Measurements from ENCODE around the gene TEAD2. TPM values are rescaled to one million over a fixed set of nuclear protein-coding genes. Genes with fewer than 3 reads are reported as not detected.
A peak's percentile ranks its signal among the peaks of the same experiment; 100 is the strongest.
"Not testable (repeated sequence)": the region's sequence is repeated elsewhere in the genome, so short reads cannot be mapped to it uniquely, and the experiment has no call there.

Gene TEAD2
- total RNA-seq, 2 experiments from 2014 or later: not detected

DNA sequence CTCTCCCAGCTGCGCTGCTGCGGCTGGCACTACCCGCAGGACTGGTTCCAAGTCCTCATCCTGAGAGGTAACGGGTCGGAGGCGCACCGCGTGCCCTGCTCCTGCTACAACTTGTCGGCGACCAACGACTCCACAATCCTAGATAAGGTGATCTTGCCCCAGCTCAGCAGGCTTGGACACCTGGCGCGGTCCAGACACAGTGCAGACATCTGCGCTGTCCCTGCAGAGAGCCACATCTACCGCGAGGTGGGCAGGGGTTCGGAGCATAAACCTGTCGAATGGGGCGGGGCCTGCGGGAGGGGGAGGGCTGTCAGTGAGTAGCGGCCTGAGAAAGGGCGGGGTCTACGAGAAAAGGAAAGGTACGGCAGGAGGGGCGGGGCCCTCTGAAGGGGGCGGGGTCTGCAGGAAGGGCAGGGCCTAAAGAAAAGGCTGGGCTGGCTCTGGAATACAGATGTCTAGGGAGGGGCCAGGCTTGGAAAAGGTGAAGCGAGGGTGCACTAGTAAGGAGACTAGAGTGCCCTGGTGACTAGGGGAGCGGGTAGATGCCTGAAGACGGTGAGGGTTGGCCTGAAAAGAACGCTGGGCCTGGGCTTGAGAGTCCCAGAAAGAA is 23.4 kb downstream of the TEAD2 start:
- no peak overlapping the region for H3K4me3 Mint-ChIP-seq
- CTCF ChIA-PET: no interaction called here

DNA sequence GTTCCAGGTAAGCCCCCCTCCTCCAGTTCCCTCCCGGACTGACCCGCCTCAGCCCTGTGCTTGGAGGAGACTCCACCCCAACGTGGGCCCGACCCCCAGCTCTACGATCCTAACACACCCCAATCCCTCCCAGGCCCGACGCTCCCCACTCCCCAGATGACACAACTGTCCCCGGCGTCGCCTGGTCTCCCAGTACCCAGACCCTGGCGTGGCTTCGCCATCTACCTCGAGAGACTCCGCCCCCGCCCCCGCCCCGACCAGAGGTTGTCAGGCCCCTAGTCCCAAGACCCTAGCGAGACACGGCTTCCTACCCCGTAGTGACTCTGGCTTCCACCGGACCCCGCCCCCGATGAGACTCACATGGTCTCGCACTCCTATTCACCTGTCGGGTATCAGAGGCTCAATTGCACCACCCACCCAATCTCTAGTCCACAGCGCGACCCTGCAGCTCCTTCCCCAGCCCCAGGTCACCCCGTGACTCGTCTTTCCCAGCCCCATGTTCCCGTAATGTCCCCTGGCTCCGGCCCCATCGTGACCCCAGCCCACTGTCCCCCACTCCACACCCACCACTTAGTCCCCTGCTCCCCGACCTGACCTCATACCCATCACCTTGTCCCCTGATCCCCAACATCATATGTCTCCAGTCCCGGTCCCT is 24.1 kb downstream of the TEAD2 start:
- Mint-ChIP-seq H3K27ac (no peak overlapping the region), H3K9me3 (ENCODE audit: low read depth) (no peaks in the 10 kb centered on the region), H3K27me3 (no peaks in the 10 kb centered on the region), H3K36me3 (peaks cover 29% of the 10 kb centered on the region), H3K4me1 (peaks cover 58% of the 10 kb centered on the region), H3K4me3 (no peak overlapping the region)
- CTCF ChIA-PET: interaction anchor here (1.8 kb wide), 1 partner anchor 10 kb away, joined by 7 read pairs; no protein-coding TSS in a partner anchor
- ATAC-seq: no peak
- DNase-seq: no peak

More for the DNA sequence above, 23.4 kb downstream of the TEAD2 start:
- no peaks in the 10 kb centered on the region for H3K9me3 Mint-ChIP-seq (ENCODE audit: low read depth)
- ATAC-seq: no peak
- no peak overlapping the region for H3K27ac Mint-ChIP-seq
- no peak for DNase-seq
- no peaks in the 10 kb centered on the region for H3K27me3 Mint-ChIP-seq
- H3K4me1 Mint-ChIP-seq: peaks cover 52% of the 10 kb centered on the region
- peaks cover 29% of the 10 kb centered on the region for H3K36me3 Mint-ChIP-seq

DNA sequence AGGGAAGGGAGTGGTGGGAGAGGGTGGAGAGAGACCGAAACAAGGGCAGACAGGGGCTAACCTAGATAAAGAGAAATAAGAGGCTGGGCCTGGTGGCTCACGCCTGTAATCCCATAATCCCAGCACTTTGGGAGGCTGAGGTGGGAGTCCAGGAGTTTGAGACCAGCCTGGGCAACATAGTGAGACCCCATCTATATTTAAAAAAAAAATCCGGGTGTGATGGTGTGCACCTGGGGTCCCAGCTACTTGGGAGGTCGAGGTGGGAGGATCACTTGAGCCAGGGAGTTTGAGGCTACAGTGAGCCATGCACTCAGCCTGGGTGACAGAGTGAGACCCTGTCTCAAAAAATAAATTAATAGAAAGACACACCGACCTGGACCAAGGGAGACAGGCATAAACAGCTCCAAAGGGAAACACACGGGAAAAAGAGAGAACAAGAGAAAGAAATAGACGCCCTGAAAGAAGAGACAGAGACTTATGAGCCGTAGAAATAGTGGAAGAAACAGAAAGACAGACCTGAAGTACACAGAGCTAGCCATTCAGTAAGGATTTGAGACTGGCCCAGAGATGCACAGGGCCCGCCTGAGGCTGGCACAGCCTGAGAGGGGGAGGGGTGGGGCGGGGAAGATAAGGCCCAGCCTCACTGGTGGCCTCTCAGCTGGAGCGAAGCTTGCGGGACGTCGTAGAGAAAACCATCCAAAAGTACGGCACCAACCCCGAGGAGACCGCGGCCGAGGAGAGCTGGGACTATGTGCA is 24.8 kb downstream of the TEAD2 start:
- DNase-seq: no peak
- CTCF ChIA-PET: interaction anchor here (1.8 kb wide), 1 partner anchor 10 kb away, joined by 7 read pairs; no protein-coding TSS in a partner anchor
- Mint-ChIP-seq H3K4me3 (no peak overlapping the region), H3K4me1 (peaks cover 62% of the 10 kb centered on the region), H3K27me3 (no peaks in the 10 kb centered on the region), H3K9me3 (ENCODE audit: low read depth) (no peaks in the 10 kb centered on the region), H3K36me3 (peaks cover 29% of the 10 kb centered on the region), H3K27ac (peak overlapping the region; percentile 73)
- ATAC-seq: no peak

DNA sequence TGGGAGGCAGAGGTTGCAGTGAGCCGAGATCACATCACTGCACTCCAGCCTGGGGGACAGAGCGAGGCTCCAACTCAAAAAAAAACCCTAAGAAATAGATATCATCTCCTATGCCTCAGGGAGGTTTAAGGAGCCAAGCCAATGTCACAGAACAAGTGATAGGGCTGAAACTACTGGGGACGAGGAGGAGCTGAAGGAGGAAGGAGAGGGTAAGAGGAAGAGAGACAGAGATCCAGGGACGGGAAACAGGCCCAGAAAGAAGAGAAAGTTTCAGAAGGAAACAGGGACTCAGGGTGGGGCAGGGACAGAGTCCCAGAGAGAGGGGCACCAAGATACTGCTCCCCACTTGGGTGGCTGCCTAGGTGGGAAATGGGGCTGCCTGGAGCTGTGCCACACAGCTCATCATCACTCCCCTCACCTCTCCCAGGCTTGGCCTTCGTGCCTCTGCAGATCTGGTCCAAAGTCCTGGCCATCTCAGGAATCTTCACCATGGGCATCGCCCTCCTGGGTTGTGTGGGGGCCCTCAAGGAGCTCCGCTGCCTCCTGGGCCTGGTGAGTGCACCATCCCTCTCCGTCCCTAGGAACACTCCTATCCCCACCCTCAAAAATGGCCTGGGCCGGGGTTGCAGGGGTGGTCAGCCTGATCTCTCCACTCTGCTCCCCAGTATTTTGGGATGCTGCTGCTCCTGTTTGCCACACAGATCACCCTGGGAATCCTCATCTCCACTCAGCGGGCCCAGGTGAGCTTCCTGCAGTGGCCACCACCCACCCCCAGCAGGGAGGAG is 25.5 kb downstream of the TEAD2 start:
- CTCF ChIA-PET: interaction anchor here (0.6 to 2.1 kb wide), 5 partner anchors 9 to 239 kb away, joined by 3 to 8 read pairs (median 4); no protein-coding TSS in a partner anchor
- H3K36me3 Mint-ChIP-seq: peaks cover 29% of the 10 kb centered on the region
- no peaks in the 10 kb centered on the region for H3K9me3 Mint-ChIP-seq (ENCODE audit: low read depth)
- DNase-seq: no peak
- H3K27me3 Mint-ChIP-seq: no peaks in the 10 kb centered on the region
- peak overlapping the region; percentile 73 for H3K27ac Mint-ChIP-seq
- ATAC-seq: no peak
- H3K4me3 Mint-ChIP-seq: peak overlapping the region; percentile 98
- peaks cover 68% of the 10 kb centered on the region for H3K4me1 Mint-ChIP-seq

DNA sequence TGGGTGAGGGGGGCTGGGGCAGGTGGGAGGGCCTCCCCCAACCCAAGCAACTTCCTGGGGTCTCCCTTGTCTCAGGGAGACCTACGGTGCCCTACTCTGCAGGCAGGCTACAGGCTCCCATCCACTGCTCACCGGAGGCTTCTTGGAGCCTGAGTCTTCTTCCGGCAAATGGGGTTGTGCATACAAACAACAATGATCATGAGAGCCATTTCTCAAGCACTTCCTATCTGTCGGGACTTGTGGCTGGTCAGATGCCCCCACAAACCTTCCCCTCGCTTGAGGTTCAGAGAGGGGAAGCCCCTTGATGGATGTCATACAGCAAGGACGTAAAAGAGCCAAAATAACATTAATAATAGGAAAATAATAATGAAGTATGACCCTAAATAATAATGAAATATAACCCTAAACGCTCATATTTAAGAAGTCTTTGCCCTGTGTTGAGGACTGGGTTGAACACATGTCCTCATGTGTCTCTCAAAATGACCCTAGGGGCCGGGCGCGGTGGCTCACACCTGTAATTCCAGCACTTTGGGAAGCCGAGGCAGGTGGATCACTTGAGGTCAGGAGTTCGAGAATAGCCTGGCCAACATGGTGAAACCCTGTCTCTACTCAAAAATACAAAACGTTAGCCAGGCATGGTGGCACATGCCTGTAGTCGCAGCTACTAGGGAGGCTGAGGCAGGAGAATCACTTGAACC is 26.3 kb downstream of the TEAD2 start:
- DNase-seq (peak; percentile 66), ATAC-seq (peak; percentile 50)
- H3K4me3 Mint-ChIP-seq: peak overlapping the region; percentile 98
- CTCF ChIA-PET: interaction anchor here (0.6 to 2.1 kb wide), 6 partner anchors 8 to 238 kb away, joined by 3 to 8 read pairs (median 4); no protein-coding TSS in a partner anchor
- H3K27me3 Mint-ChIP-seq: no peaks in the 10 kb centered on the region
- H3K36me3 Mint-ChIP-seq: peaks cover 31% of the 10 kb centered on the region
- H3K4me1 Mint-ChIP-seq: peaks cover 75% of the 10 kb centered on the region
- no peaks in the 10 kb centered on the region for H3K9me3 Mint-ChIP-seq (ENCODE audit: low read depth)
- peak overlapping the region; percentile 99 for H3K27ac Mint-ChIP-seq

DNA sequence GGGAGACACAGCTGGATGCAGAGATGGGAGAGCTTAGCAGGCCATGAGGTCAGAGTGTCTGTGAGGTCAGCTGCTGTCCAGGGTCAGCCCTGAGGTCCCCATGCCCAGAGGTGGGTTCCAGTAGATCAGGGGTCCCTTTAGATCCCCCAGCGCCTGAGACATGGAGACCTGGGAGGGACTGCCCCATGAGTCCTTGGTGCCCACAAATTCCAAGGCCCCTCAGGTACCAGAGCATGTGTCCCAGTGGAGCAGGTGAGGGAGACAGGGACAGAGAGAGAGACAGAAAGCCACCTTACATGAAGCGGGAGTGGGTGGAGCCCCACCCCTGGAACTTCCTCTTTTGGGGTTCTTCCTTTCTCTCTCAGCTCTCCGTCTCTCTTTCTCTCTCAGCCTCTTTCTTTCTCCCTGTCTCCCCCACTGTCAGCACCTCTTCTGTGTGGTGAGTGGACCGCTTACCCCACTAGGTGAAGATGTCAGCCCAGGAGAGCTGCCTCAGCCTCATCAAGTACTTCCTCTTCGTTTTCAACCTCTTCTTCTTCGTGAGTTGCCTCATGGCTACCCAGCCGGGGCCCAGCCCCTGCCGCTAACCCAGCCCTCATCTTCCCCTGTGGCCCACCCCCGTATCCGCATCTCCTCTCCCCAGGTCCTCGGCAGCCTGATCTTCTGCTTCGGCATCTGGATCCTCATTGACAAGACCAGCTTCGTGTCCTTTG is 27.0 kb downstream of the TEAD2 start, which contains the start of gene CD37:
Gene CD37, plus strand, starts transcription at position 336 of the 713 bp plus-strand sequence. Its CDS starts 135 bp downstream, at position 471.
- ATAC-seq (peak; percentile 73), DNase-seq (peak; percentile 80)
- H3K36me3 Mint-ChIP-seq: peaks cover 31% of the 10 kb centered on the region
- peaks cover 76% of the 10 kb centered on the region for H3K4me1 Mint-ChIP-seq
- CTCF ChIA-PET: interaction anchor here (0.6 to 2.1 kb wide), 4 partner anchors 29 to 237 kb away, joined by 3 to 8 read pairs (median 4); no protein-coding TSS in a partner anchor
- no peaks in the 10 kb centered on the region for H3K27me3 Mint-ChIP-seq
- peak within 1 kb of the TSS; percentile 99 for H3K27ac Mint-ChIP-seq
- peak within 1 kb of the TSS; percentile 98 for H3K4me3 Mint-ChIP-seq
- no peaks in the 10 kb centered on the region for H3K9me3 Mint-ChIP-seq (ENCODE audit: low read depth)

DNA sequence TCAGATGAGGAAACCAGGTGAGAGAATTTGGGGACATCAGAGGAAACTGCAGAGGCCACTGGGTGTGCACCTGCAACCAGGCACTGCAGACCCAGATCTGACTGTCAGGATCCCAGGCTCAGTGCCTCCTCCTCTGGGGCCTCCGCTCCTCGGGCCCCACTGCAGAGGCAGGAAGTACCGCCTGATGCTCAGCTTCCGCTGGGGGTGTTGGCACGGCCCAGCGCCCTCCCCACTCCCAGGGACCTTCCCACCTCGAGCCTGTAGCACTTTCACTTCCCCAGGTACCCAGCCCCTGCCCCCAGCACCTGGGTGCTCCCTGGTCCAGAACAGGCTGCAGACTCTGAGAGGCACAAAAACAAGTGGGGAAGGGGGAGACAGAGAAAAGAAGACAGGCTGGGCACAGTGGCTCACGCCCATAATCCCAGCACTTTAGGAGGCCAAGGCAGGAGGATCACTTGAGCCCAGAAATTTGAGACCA is 28.4 kb downstream of the TEAD2 start:
- Mint-ChIP-seq H3K4me3 (peak overlapping the region; percentile 71), H3K36me3 (peaks cover 26% of the 10 kb centered on the region), H3K27me3 (no peaks in the 10 kb centered on the region), H3K27ac (peak overlapping the region; percentile 93), H3K9me3 (ENCODE audit: low read depth) (no peaks in the 10 kb centered on the region), H3K4me1 (peaks cover 71% of the 10 kb centered on the region)
- CTCF ChIA-PET: interaction anchor here (1.0 to 1.7 kb wide), 6 partner anchors 11 to 109 kb away, joined by 3 to 5 read pairs (median 3); no protein-coding TSS in a partner anchor
- peak; percentile 72 for ATAC-seq
- peak; percentile 80 for DNase-seq

DNA sequence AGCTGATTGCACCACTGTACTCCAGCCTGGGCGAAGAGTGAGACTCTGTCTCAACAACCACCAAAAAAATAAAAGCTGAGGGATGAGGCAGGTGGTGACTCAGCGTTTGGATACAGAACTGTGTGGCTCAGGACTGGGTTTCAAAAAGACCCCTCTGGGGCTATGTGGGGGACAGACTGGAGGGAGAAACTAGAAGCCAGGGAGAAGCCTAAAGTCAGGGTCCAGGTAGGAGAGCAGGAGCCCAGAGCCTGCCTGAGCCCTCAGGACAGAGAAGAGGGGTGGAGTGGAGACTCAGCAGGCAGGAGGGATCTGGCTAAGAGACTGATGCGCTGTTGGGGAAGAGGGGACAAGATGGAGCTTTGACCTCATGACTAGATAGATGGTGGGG is 28.8 kb downstream of the TEAD2 start:
- Mint-ChIP-seq H3K36me3 (peaks cover 24% of the 10 kb centered on the region), H3K27me3 (no peaks in the 10 kb centered on the region), H3K4me3 (peak overlapping the region; percentile 71), H3K4me1 (peaks cover 69% of the 10 kb centered on the region), H3K9me3 (ENCODE audit: low read depth) (no peaks in the 10 kb centered on the region), H3K27ac (peak overlapping the region; percentile 93)
- DNase-seq (no peak), ATAC-seq (peak; percentile 1)
- CTCF ChIA-PET: interaction anchor here (1.0 to 1.7 kb wide), 6 partner anchors 9 to 108 kb away, joined by 3 to 5 read pairs (median 3); no protein-coding TSS in a partner anchor

DNA sequence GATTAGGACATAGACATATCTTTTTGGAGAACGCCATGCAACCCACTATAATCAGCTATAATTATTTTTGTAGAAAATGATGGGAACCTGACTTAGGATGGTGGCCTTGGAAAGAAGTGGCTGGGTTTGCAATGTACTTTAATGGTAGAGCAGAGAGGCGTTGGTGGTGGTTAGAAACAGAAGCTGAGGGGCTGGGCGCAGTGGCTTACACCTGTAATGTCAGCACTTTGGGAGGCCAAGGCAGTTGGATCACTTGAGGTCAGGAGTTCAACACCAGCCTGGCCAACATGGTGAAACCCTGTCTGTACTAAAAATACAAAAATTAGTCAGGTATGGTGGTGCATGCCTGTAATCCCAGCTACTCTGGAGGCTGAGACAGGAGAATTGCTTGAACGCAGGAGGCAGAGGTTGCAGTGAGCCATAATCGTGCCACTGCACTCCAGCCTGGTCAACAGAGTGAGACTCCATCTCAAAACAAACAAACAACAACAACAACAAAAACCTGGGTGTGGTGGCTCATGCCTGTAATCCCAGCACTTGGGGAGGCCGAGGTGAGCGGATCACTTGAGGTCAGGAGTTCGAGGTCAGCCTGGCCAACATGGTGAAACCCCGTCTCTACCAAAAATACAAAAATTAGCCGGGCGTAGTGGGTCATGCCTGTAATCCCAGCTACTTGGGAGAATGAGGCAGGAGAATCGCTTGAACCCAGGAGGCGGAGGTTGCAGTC is 29.4 kb downstream of the TEAD2 start:
- DNase-seq; H3K27me3 Mint-ChIP-seq; H3K9me3 Mint-ChIP-seq (ENCODE audit: low read depth); ATAC-seq: not testable (repeated sequence)
- peak overlapping the region; percentile 71 for H3K4me3 Mint-ChIP-seq
- H3K36me3 Mint-ChIP-seq: peaks cover 21% of the 10 kb centered on the region
- peak overlapping the region; percentile 93 for H3K27ac Mint-ChIP-seq
- CTCF ChIA-PET: interaction anchor here (1.5 to 1.7 kb wide), 4 partner anchors 10 to 108 kb away, joined by 3 to 5 read pairs (median 3); no protein-coding TSS in a partner anchor
- H3K4me1 Mint-ChIP-seq: peaks cover 70% of the 10 kb centered on the region

DNA sequence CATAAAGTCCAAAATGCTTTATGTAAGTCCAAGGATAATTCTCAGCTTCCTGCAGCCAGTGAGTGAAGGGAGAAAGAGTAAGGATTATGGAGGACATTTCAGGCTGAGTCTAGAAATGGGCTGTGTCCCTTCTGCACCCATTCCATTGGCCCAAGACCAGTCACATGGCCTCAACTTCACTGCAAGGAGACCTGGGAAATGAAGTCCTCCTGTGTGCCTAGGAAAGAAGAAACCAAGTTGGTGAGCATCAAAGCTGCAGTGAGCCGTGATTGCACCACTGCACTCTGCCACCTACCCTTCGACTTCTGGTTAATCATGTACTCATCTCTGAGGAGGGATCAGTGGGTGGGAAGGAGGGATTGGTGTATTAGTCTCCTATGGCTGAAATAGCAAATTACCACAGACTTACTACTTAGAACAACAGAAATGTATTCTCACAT is 30.6 kb downstream of the TEAD2 start:
- H3K27me3 Mint-ChIP-seq: no peaks in the 10 kb centered on the region
- H3K36me3 Mint-ChIP-seq: peaks cover 17% of the 10 kb centered on the region
- H3K4me3 Mint-ChIP-seq: no peak overlapping the region
- DNase-seq: peak; percentile 81
- CTCF ChIA-PET: interaction anchor here (0.6 to 1.6 kb wide), 7 partner anchors 9 to 142 kb away, joined by 3 to 6 read pairs (median 3); partner anchors contain the start of gene FLT3LG
- peaks cover 67% of the 10 kb centered on the region for H3K4me1 Mint-ChIP-seq
- peak overlapping the region; percentile 54 for H3K27ac Mint-ChIP-seq
- H3K9me3 Mint-ChIP-seq (ENCODE audit: low read depth): no peaks in the 10 kb centered on the region
- peak; percentile 76 for ATAC-seq

DNA sequence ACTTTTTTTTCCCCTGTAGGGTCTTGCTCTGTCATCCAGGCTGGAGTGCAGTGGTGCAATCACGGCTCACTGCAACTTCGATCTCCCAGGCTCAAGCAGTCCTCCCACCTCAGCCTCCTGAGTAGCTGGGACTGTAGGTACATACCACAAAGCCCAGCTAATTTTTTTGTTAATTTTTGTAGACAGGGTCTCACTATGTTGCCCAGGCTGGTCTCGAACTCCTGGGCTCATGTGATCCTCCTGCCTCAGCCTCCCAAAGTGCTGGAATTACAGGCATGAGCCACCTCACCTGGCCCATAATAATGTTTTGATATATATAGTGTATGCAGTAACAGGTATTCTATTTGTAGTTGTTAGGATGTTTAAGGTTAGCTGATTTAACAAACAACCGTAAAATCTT is 31.0 kb downstream of the TEAD2 start:
- DNase-seq: peak; percentile 15
- not testable (repeated sequence) for H3K9me3 Mint-ChIP-seq (ENCODE audit: low read depth); ATAC-seq; H3K27me3 Mint-ChIP-seq; H3K4me3 Mint-ChIP-seq
- CTCF ChIA-PET: interaction anchor here (0.5 to 1.5 kb wide), 7 partner anchors 9 to 142 kb away, joined by 3 to 6 read pairs (median 4); partner anchors contain the start of gene FLT3LG
- H3K36me3 Mint-ChIP-seq: peaks cover 17% of the 10 kb centered on the region
- H3K4me1 Mint-ChIP-seq: peaks cover 65% of the 10 kb centered on the region
- peak overlapping the region; percentile 54 for H3K27ac Mint-ChIP-seq
